ENCODE results near the gene METTL17.
"Not testable (repeated sequence)": the region's sequence is repeated elsewhere in the genome, so short reads cannot be mapped to it uniquely, and the experiment has no call there.

METTL17 gene

GRCh38 chr14:20996521-20996920, 6.7 kb downstream of the METTL17 start:
- no peak for DNase-seq (ENCODE audit: low read depth)

- no peak for DNase-seq (ENCODE audit: low read depth)
Observed at GRCh38 chr14:20997115-20997514, 7.3 kb downstream of the METTL17 start.

- no peak for DNase-seq (ENCODE audit: low read depth)
Observed at GRCh38 chr14:20997564-20997963, 7.8 kb downstream of the METTL17 start.

- DNase-seq (ENCODE audit: low read depth): no peak
Observed at GRCh38 chr14:20998139-20998538, 8.4 kb downstream of the METTL17 start.

GRCh38 chr14:20998674-20999366, 9.0 kb downstream of the METTL17 start, which contains the start of gene SLC39A2:
Gene SLC39A2, plus strand, starts transcription at chr14:20999293. Its CDS starts 154 bp downstream, at chr14:20999447.
- no peak for DNase-seq (ENCODE audit: low read depth)

GRCh38 chr14:20999591-20999990, 9.8 kb downstream of the METTL17 start:
- DNase-seq (ENCODE audit: low read depth): no peak

GRCh38 chr14:21001218-21001617, 11.4 kb downstream of the METTL17 start:
- DNase-seq (ENCODE audit: low read depth): no peak

GRCh38 chr14:21003788-21004346, 14.1 kb downstream of the METTL17 start:
- DNase-seq (ENCODE audit: low read depth): no peak

GRCh38 chr14:21009721-21010120, 19.9 kb downstream of the METTL17 start:
- DNase-seq (ENCODE audit: low read depth): not testable (repeated sequence)

GRCh38 chr14:21011136-21011535, 21.4 kb downstream of the METTL17 start:
- no peak for DNase-seq (ENCODE audit: low read depth)

GRCh38 chr14:21014761-21015190, 25.0 kb downstream of the METTL17 start:
- peak; percentile 76 for DNase-seq (ENCODE audit: low read depth)

GRCh38 chr14:21015312-21015711, 25.5 kb downstream of the METTL17 start:
- DNase-seq (ENCODE audit: low read depth): no peak

- DNase-seq (ENCODE audit: low read depth): no peak
Observed at GRCh38 chr14:21016413-21017190, 26.8 kb downstream of the METTL17 start.

GRCh38 chr14:21017528-21018245, 27.9 kb downstream of the METTL17 start:
- no peak for DNase-seq (ENCODE audit: low read depth)

- DNase-seq (ENCODE audit: low read depth): no peak
Observed at GRCh38 chr14:21018286-21018685, 28.5 kb downstream of the METTL17 start.

GRCh38 chr14:21018781-21019180, 29.0 kb downstream of the METTL17 start:
- no peak for DNase-seq (ENCODE audit: low read depth)

- DNase-seq (ENCODE audit: low read depth): no peak
Observed at GRCh38 chr14:21019366-21019765, 29.6 kb downstream of the METTL17 start.

- DNase-seq (ENCODE audit: low read depth): no peak
Observed at GRCh38 chr14:21020977-21021545, 31.3 kb downstream of the METTL17 start.

- DNase-seq (ENCODE audit: low read depth): no peak
Observed at GRCh38 chr14:21022686-21023085, 32.9 kb downstream of the METTL17 start.

GRCh38 chr14:21023174-21023573, 33.4 kb downstream of the METTL17 start:
- no peak for DNase-seq (ENCODE audit: low read depth)

- DNase-seq (ENCODE audit: low read depth): no peak
Observed at GRCh38 chr14:21023817-21024584, 34.2 kb downstream of the METTL17 start.
